Mesothelial cell of epicardium (in vitro differentiated cells): ENCODE measurements around the gene NATD1. TPM values are rescaled to one million over a fixed set of nuclear protein-coding genes. Genes with fewer than 3 reads are reported as not detected.
A peak's percentile ranks its signal among the peaks of the same experiment; 100 is the strongest.

Source experiments
- DNase-seq, 2 experiments: peaks; one replicate each; pipeline ENCODE4 v3.0.0; 2021; ENCODE audit warnings: low spot score in 2 of 2; ENCODE audit not compliant: unreplicated experiment in 2 of 2
- H3K27ac Mint-ChIP-seq: 2 replicates; pipeline ENCODE4 v1.8.0; 2021; ENCODE audit warnings: mixed read lengths
- H3K27me3 Mint-ChIP-seq: 2 replicates; pipeline ENCODE4 v1.8.0; 2021; ENCODE audit warnings: low read depth, mixed read lengths
- H3K36me3 Mint-ChIP-seq: 2 replicates; pipeline ENCODE4 v1.8.0; 2021; ENCODE audit warnings: mixed read lengths
- H3K4me1 Mint-ChIP-seq: 2 replicates; pipeline ENCODE4 v1.8.0; 2021; ENCODE audit warnings: mixed read lengths
- H3K4me3 Mint-ChIP-seq: 2 replicates; pipeline ENCODE4 v1.8.0; 2021; ENCODE audit warnings: mild to moderate bottlenecking, moderate library complexity, mixed read lengths
- H3K9me3 Mint-ChIP-seq: 2 replicates; pipeline ENCODE4 v1.8.0; 2021; ENCODE audit warnings: mixed read lengths
- total RNA-seq: library from RNA; stranded (reverse); gene quantifications from 3 replicates; pipeline ENCODE4 v1.2.1, GENCODE V29; 2021
- TF ChIP-seq, protein P1 (sequence below): fragments of 200-600 bp; sonication (generic); IDR thresholded peaks from one replicate; pipeline ENCODE4 v1.5.0; 2021; ENCODE audit warnings: antibody characterized with exemption; ENCODE audit not compliant: unreplicated experiment

Gene NATD1
- total RNA-seq, 1 donor from 2014 or later = 12.7 TPM

DNA sequence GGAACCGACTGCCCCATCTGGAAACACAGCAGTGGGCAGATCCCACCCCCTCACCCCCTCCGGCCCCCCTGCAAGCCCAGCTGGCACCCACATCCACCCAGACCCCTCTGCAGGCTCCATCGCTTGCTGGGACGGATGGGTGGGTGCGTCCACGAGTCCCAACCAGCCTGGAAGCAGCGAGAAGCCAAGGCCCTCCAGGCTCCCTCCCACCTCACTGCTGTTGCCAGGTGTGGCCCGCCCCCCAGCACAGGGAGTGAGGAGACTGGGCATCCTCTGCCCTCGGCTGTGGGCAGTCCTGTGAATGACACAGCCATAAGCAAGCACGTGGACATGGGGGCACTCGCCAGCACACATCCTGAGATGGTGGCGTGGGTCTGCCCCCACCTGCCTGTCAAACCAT is 50.7 kb downstream of the NATD1 start:
- no peaks in the 10 kb centered on the region for H3K9me3 Mint-ChIP-seq
- TF ChIP-seq, protein P1, sequence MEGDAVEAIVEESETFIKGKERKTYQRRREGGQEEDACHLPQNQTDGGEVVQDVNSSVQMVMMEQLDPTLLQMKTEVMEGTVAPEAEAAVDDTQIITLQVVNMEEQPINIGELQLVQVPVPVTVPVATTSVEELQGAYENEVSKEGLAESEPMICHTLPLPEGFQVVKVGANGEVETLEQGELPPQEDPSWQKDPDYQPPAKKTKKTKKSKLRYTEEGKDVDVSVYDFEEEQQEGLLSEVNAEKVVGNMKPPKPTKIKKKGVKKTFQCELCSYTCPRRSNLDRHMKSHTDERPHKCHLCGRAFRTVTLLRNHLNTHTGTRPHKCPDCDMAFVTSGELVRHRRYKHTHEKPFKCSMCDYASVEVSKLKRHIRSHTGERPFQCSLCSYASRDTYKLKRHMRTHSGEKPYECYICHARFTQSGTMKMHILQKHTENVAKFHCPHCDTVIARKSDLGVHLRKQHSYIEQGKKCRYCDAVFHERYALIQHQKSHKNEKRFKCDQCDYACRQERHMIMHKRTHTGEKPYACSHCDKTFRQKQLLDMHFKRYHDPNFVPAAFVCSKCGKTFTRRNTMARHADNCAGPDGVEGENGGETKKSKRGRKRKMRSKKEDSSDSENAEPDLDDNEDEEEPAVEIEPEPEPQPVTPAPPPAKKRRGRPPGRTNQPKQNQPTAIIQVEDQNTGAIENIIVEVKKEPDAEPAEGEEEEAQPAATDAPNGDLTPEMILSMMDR = no peak
- H3K4me3 Mint-ChIP-seq = no peak overlapping the region
- H3K36me3 Mint-ChIP-seq = peaks cover 14% of the 10 kb centered on the region
- no peaks in the 10 kb centered on the region for H3K27me3 Mint-ChIP-seq
- H3K27ac Mint-ChIP-seq = no peak overlapping the region
- peaks cover 4% of the 10 kb centered on the region for H3K4me1 Mint-ChIP-seq
- DNase-seq = no peak

DNA sequence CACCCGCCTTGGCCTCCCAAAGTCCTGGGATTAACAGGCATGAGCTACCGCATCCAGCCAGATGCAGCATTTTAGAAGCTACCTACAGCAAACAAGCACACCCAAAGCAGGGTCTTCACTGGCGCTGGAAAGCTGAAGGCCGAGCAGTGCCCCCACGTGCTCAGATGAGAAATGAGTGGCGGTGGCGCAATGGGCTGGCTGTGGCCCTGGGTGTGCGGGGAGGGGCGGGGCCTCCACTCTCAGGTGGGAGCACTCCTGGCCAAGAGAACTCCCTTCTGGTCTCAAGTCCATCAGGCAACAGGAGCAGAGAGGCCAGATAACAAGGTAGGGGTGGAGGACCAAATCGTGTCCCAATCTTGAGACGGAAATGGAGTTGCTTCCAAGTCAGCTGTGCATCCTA is 51.3 kb downstream of the NATD1 start:
- no peak for DNase-seq
- Mint-ChIP-seq H3K4me3 (no peak overlapping the region), H3K27me3 (no peaks in the 10 kb centered on the region), H3K4me1 (peaks cover 4% of the 10 kb centered on the region), H3K27ac (no peak overlapping the region), H3K36me3 (peaks cover 19% of the 10 kb centered on the region), H3K9me3 (no peaks in the 10 kb centered on the region)
- TF ChIP-seq, protein P1 = no peak

DNA sequence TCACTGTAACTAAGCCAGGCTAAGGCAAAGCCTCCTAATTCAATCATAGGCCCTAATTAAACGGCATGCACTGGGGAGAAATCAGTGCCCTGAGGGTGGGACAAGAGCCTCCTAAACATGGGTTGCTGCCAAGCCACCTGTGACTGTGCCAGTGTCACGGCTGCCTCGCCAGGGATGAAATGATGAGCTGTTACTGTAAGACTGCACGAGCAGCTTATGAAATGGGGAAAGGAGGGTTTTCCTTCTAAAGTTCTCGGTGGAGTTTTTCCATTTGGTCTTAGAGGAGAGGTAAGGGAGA is 52.0 kb downstream of the NATD1 start:
- Mint-ChIP-seq H3K4me1 (peaks cover 4% of the 10 kb centered on the region), H3K9me3 (no peaks in the 10 kb centered on the region), H3K4me3 (no peak overlapping the region), H3K27ac (peak overlapping the region; percentile 59), H3K36me3 (peaks cover 19% of the 10 kb centered on the region), H3K27me3 (no peaks in the 10 kb centered on the region)
- no peak for DNase-seq
- TF ChIP-seq, protein P1 = no peak

DNA sequence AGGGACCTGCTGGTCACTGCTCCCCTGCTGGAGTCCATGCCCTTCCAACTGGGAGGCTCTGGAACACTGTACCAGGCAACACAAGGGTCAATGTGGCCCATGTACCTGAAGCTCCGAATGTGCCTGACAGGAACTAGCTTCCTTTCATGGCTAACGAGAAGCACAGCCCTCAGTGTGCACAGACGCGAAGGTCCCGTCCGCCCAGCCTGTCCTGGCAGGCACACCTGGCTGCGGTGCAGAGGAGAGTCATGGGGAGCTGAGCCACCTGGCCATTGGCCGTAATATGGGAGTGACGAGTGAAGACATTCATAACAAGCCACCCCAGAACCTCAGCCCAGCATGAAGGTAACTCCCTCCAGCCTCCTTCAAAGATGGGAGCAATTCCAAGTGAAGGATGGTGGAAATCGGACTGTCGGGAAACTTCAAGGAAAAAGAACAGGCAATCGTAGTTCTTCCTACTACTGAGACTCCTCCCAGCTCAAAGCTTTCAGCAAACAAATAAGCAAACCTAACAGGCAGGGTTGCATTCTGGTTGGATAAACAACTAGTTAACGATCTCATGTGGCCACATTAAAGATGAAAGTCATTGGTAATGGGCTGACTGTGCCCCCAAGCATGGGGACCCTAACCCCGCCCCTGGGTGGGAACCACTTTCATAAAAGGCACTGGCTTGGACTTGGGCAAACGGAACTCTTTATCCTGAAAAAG is 52.5 kb downstream of the NATD1 start:
- Mint-ChIP-seq H3K27me3 (no peaks in the 10 kb centered on the region), H3K9me3 (no peaks in the 10 kb centered on the region), H3K4me1 (peaks cover 4% of the 10 kb centered on the region), H3K27ac (peak overlapping the region; percentile 59), H3K4me3 (no peak overlapping the region), H3K36me3 (peaks cover 19% of the 10 kb centered on the region)
- TF ChIP-seq, protein P1 = no peak
- no peak for DNase-seq

DNA sequence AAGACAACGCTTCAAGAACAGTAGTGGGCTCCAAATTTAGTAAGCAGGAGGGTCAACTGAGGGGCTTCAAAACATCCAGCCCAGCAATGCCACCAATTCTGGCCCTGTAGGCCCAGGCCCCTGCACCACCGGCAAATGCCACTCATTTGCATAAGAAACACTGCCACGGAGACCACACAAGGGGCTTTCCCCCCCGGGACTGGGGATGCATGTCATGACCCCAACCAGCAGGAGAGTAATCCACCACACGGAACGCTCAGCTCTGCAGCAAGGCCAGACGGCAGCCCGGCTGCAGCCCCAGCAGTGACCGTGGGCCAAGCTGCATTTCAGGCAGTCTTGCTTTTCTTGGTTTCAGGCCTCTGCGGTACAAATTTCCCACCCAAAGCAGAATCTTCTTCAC is 53.4 kb downstream of the NATD1 start:
- TF ChIP-seq, protein P1 = no peak
- DNase-seq = no peak
- Mint-ChIP-seq H3K27me3 (no peaks in the 10 kb centered on the region), H3K36me3 (peaks cover 20% of the 10 kb centered on the region), H3K9me3 (no peaks in the 10 kb centered on the region), H3K27ac (peak overlapping the region; percentile 3), H3K4me3 (no peak overlapping the region), H3K4me1 (peaks cover 5% of the 10 kb centered on the region)

DNA sequence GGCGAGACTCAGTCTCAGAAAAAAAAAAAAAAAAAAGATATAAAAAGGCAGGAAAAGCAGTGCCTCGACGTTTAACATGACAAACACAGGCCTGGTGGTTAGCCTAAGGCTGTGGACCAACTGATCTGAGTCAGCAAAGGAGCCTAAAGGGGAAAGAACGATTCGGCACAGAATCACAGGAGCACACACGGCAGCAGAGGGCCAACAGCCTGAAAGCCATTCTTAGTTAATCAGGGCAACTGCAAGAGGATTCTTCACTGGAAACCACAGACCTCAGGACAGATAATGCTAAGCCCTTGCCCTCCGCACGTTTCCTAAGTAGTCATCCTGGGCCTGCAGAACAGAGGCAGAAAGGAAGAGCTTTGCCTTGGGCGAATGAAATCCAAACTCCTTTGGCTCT is 53.9 kb downstream of the NATD1 start:
- Mint-ChIP-seq H3K36me3 (peaks cover 25% of the 10 kb centered on the region), H3K4me3 (no peak overlapping the region), H3K4me1 (peaks cover 10% of the 10 kb centered on the region), H3K9me3 (no peaks in the 10 kb centered on the region), H3K27me3 (no peaks in the 10 kb centered on the region), H3K27ac (no peak overlapping the region)
- DNase-seq = no peak
- TF ChIP-seq, protein P1 = no peak
